WTC11 (cell line): ENCODE measurements around the gene PHF5A. TPM values are rescaled to one million over a fixed set of nuclear protein-coding genes. Genes with fewer than 3 reads are reported as not detected.

Experiments used
- ATAC-seq: fragments of 200-7000 bp; cut with Tn5 transposase; 2 replicates; pipeline ENCODE4 v1.10.0; 2021; ENCODE audit warnings: mild to moderate bottlenecking, moderate library complexity
- CTCF ChIA-PET: fragments of 300-600 bp; sonication (Branson Sonifier 250); formaldehyde crosslinking; loops from one replicate; lab custom pipeline; 2021; ENCODE audit warnings: antibody characterized with exemption; lab: Charles Lee
- POLR2A ChIA-PET: fragments of 350-600 bp; sonication (Branson Sonifier 250); formaldehyde crosslinking; loops from one replicate; lab custom pipeline; 2021; ENCODE audit warnings: antibody characterized with exemption; lab: Charles Lee
- DNase-seq: peaks from one replicate; pipeline ENCODE4 v3.0.0; 2021; ENCODE audit warnings: low spot score
- H3K27ac Mint-ChIP-seq: 2 replicates; pipeline ENCODE4 v1.8.0; 2021; ENCODE audit warnings: mixed read lengths
- H3K27me3 Mint-ChIP-seq: 2 replicates; pipeline ENCODE4 v1.8.0; 2021; ENCODE audit warnings: low read depth, mild to moderate bottlenecking, moderate library complexity, mixed read lengths
- H3K36me3 Mint-ChIP-seq: 2 replicates; pipeline ENCODE4 v1.8.0; 2021; ENCODE audit warnings: mixed read lengths
- H3K4me1 Mint-ChIP-seq: 2 replicates; pipeline ENCODE4 v1.8.0; 2022; ENCODE audit warnings: mixed read lengths
- H3K4me3 Mint-ChIP-seq: 2 replicates; pipeline ENCODE4 v1.8.0; 2021; ENCODE audit warnings: mild to moderate bottlenecking, moderate library complexity, mixed read lengths
- H3K9me3 Mint-ChIP-seq: 2 replicates; pipeline ENCODE4 v1.8.0; 2021; ENCODE audit warnings: mixed read lengths
- CDX4 ChIP-seq: fragments of 250-450 bp; sonication (Bioruptor Pico); IDR thresholded peaks from 2 replicates; pipeline ENCODE4 v1.9.0; 2021; ENCODE audit warnings: moderate library complexity, mild to moderate bottlenecking, inconsistent platforms, borderline replicate concordance
- E2F4 ChIP-seq: sonication (generic); formaldehyde crosslinking; IDR thresholded peaks from 2 replicates; pipeline ENCODE4 v1.8.1; 2022; ENCODE audit warnings: low read depth, mild to moderate bottlenecking, moderate library complexity, missing genetic modification reagents, borderline replicate concordance
- E2F5 ChIP-seq: sonication (generic); formaldehyde crosslinking; IDR thresholded peaks from 2 replicates; pipeline ENCODE4 v1.8.1; 2022; ENCODE audit warnings: mild to moderate bottlenecking, moderate library complexity, missing genetic modification reagents
- ELF4 ChIP-seq: sonication (generic); formaldehyde crosslinking; IDR thresholded peaks from 2 replicates; pipeline ENCODE4 v1.8.1; 2022; ENCODE audit warnings: low read depth, mild to moderate bottlenecking, moderate library complexity, missing genetic modification reagents
- ESRRA ChIP-seq: sonication (generic); formaldehyde crosslinking; IDR thresholded peaks from 2 replicates; pipeline ENCODE4 v1.8.1; 2022; ENCODE audit warnings: mild to moderate bottlenecking, missing genetic modification reagents, borderline replicate concordance
- FOXK1 ChIP-seq: sonication (generic); formaldehyde crosslinking; IDR thresholded peaks from 2 replicates; pipeline ENCODE4 v1.8.0; 2022; ENCODE audit warnings: mild to moderate bottlenecking, moderate library complexity, missing genetic modification reagents
- FOXP1 ChIP-seq: sonication (generic); formaldehyde crosslinking; IDR thresholded peaks from 2 replicates; pipeline ENCODE4 v1.8.0; 2022; ENCODE audit warnings: missing genetic modification reagents, mild to moderate bottlenecking, moderate library complexity, borderline replicate concordance
- GTF2I ChIP-seq: fragments of 250-450 bp; sonication (Bioruptor Pico); conservative IDR thresholded peaks from 2 replicates; pipeline ENCODE4 v1.4.0; 2021; ENCODE audit warnings: mild to moderate bottlenecking
- IRF2 ChIP-seq: sonication (generic); formaldehyde crosslinking; IDR thresholded peaks from 2 replicates; pipeline ENCODE4 v1.8.0; 2022; ENCODE audit warnings: low read depth, missing genetic modification reagents, borderline replicate concordance
- MAX ChIP-seq: sonication (generic); formaldehyde crosslinking; IDR thresholded peaks from 2 replicates; pipeline ENCODE4 v1.8.0; 2022; ENCODE audit warnings: mild to moderate bottlenecking, missing genetic modification reagents
- NR1H2 ChIP-seq: sonication (generic); formaldehyde crosslinking; IDR thresholded peaks from 2 replicates; pipeline ENCODE4 v1.9.0; 2021; ENCODE audit warnings: mild to moderate bottlenecking, moderate library complexity, missing genetic modification reagents
- STAT6 ChIP-seq: sonication (generic); formaldehyde crosslinking; conservative IDR thresholded peaks from 2 replicates; pipeline ENCODE4 v1.8.1; 2023; ENCODE audit warnings: mild to moderate bottlenecking, low read depth, missing genetic modification reagents, moderate library complexity
- total RNA-seq: library from RNA; stranded (reverse); gene quantifications from 3 replicates; pipeline ENCODE4 v1.2.3, GENCODE V29; 2021
- TF ChIP-seq, protein P1 (sequence below): sonication (generic); formaldehyde crosslinking; IDR thresholded peaks from 2 replicates; pipeline ENCODE4 v1.8.1; 2023; ENCODE audit warnings: mild to moderate bottlenecking, missing genetic modification reagents
- TF ChIP-seq, protein P2 (sequence below): sonication (generic); formaldehyde crosslinking; IDR thresholded peaks from 2 replicates; pipeline ENCODE4 v1.8.1; 2022; ENCODE audit warnings: mild to moderate bottlenecking, missing genetic modification reagents, moderate library complexity, borderline replicate concordance
- TF ChIP-seq, protein P3 (sequence below): sonication (generic); formaldehyde crosslinking; conservative IDR thresholded peaks from 2 replicates; pipeline ENCODE4 v1.8.1; 2022; ENCODE audit warnings: mild to moderate bottlenecking, missing genetic modification reagents
- TF ChIP-seq, protein P4 (sequence below): sonication (generic); formaldehyde crosslinking; IDR thresholded peaks from 2 replicates; pipeline ENCODE4 v1.8.1; 2023; ENCODE audit warnings: mild to moderate bottlenecking, missing genetic modification reagents, borderline replicate concordance

Gene PHF5A
- total RNA-seq, 1 experiment from 2014 or later: 93.1 TPM

- no peak overlapping the region for H3K4me3 Mint-ChIP-seq
- H3K4me1 Mint-ChIP-seq: peaks cover 40% of the 10 kb centered on the region
- POLR2A ChIA-PET: interaction anchor here (1.1 to 1.6 kb wide), 3 partner anchors 24 to 35 kb away, joined by 3 to 5 read pairs (median 5); partner anchors contain the start of gene TOB2
- H3K27me3 Mint-ChIP-seq: no peaks in the 10 kb centered on the region
- peak overlapping the region; percentile 61 for H3K27ac Mint-ChIP-seq
- TF ChIP-seq CDX4 (CRISPR knock-in tag) (no peak), FOXP1 (no peak), NR1H2 (no peak), E2F4 (CRISPR knock-in tag) (no peak), ELF4 (no peak), MAX (CRISPR knock-in tag) (no peak), E2F5 (CRISPR knock-in tag) (no peak), ESRRA (CRISPR knock-in tag) (no peak), GTF2I (CRISPR knock-in tag) (no peak), IRF2 (CRISPR knock-in tag) (no peak), FOXK1 (CRISPR knock-in tag) (no peak), STAT6 (no peak)
- TF ChIP-seq, protein P1, sequence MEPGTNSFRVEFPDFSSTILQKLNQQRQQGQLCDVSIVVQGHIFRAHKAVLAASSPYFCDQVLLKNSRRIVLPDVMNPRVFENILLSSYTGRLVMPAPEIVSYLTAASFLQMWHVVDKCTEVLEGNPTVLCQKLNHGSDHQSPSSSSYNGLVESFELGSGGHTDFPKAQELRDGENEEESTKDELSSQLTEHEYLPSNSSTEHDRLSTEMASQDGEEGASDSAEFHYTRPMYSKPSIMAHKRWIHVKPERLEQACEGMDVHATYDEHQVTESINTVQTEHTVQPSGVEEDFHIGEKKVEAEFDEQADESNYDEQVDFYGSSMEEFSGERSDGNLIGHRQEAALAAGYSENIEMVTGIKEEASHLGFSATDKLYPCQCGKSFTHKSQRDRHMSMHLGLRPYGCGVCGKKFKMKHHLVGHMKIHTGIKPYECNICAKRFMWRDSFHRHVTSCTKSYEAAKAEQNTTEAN: no peak
- TF ChIP-seq, protein P2, sequence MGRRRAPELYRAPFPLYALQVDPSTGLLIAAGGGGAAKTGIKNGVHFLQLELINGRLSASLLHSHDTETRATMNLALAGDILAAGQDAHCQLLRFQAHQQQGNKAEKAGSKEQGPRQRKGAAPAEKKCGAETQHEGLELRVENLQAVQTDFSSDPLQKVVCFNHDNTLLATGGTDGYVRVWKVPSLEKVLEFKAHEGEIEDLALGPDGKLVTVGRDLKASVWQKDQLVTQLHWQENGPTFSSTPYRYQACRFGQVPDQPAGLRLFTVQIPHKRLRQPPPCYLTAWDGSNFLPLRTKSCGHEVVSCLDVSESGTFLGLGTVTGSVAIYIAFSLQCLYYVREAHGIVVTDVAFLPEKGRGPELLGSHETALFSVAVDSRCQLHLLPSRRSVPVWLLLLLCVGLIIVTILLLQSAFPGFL (CRISPR knock-in tag): no peak
- TF ChIP-seq, protein P3, sequence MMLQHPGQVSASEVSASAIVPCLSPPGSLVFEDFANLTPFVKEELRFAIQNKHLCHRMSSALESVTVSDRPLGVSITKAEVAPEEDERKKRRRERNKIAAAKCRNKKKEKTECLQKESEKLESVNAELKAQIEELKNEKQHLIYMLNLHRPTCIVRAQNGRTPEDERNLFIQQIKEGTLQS (CRISPR knock-in tag): no peak
- TF ChIP-seq, protein P4, sequence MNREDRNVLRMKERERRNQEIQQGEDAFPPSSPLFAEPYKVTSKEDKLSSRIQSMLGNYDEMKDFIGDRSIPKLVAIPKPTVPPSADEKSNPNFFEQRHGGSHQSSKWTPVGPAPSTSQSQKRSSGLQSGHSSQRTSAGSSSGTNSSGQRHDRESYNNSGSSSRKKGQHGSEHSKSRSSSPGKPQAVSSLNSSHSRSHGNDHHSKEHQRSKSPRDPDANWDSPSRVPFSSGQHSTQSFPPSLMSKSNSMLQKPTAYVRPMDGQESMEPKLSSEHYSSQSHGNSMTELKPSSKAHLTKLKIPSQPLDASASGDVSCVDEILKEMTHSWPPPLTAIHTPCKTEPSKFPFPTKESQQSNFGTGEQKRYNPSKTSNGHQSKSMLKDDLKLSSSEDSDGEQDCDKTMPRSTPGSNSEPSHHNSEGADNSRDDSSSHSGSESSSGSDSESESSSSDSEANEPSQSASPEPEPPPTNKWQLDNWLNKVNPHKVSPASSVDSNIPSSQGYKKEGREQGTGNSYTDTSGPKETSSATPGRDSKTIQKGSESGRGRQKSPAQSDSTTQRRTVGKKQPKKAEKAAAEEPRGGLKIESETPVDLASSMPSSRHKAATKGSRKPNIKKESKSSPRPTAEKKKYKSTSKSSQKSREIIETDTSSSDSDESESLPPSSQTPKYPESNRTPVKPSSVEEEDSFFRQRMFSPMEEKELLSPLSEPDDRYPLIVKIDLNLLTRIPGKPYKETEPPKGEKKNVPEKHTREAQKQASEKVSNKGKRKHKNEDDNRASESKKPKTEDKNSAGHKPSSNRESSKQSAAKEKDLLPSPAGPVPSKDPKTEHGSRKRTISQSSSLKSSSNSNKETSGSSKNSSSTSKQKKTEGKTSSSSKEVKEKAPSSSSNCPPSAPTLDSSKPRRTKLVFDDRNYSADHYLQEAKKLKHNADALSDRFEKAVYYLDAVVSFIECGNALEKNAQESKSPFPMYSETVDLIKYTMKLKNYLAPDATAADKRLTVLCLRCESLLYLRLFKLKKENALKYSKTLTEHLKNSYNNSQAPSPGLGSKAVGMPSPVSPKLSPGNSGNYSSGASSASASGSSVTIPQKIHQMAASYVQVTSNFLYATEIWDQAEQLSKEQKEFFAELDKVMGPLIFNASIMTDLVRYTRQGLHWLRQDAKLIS (CRISPR knock-in tag): no peak
- no peaks in the 10 kb centered on the region for H3K36me3 Mint-ChIP-seq
- DNase-seq (no peak), ATAC-seq (no peak)
- H3K9me3 Mint-ChIP-seq: no peaks in the 10 kb centered on the region
- CTCF ChIA-PET: interaction anchor here (1.0 to 3.1 kb wide), 7 partner anchors 12 to 99 kb away, joined by 3 to 23 read pairs (median 6); partner anchors contain the start of genes ACO2, PHF5A and TEF
Measured at GRCh38 chr22:41481131-41481830, 12.8 kb upstream of the PHF5A start.
